ENCODE measurements around the gene AP3S2.
A peak's percentile ranks its signal among the peaks of the same experiment; 100 is the strongest.

- TF ChIP-seq CTCF (IDR thresholded peaks at IDR 0.05): peak in 3 of 4 experiments; percentile 39 to 52 (median 45)
- TF ChIP-seq POLR2AphosphoS5 (IDR thresholded peaks at IDR 0.05): peak; percentile 28
These were observed 5.5 kb downstream of the AP3S2 start for GRCh38 chr15:89888214-89888804.
